GM19193 (cell line): ENCODE measurements around the gene DCAF10.

ENCODE experiments used
- POLR2A ChIP-seq: IDR thresholded peaks from 4 replicates; pipeline ENCODE4 v1.6.1; 2011; ENCODE audit not compliant: insufficient read depth, insufficient read length; ENCODE audit errors: extremely low read depth

The DCAF10 gene

GRCh38 chr9:37911271-37911681 lies 110.7 kb downstream of the DCAF10 start:
- no peak for TF ChIP-seq POLR2A

GRCh38 chr9:37913480-37914153 lies 113.0 kb downstream of the DCAF10 start:
- no peak for TF ChIP-seq POLR2A

DNA sequence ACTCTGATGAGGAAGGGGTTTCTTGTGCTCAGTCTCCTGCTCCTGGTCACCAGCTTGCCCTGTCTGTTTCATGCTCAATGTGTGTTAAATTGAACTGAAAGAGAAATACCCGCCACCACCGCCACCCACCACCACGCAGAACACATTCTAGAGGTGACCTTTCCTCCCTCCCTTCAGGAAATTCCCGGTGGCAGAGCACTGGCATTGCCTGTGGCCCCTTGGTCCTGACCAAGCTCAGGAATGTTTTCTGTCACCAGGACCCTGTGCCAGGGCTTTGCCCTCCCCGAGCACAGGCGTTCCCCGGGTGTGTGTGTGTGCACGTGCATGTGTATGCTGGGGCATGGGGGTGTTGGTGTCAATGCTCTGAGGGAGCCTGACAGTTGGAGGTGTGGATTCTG lies 113.6 kb downstream of the DCAF10 start:
- no peak for TF ChIP-seq POLR2A

- no peak for TF ChIP-seq POLR2A
These were observed 114.2 kb downstream of the DCAF10 start for GRCh38 chr9:37914701-37915358.

DNA sequence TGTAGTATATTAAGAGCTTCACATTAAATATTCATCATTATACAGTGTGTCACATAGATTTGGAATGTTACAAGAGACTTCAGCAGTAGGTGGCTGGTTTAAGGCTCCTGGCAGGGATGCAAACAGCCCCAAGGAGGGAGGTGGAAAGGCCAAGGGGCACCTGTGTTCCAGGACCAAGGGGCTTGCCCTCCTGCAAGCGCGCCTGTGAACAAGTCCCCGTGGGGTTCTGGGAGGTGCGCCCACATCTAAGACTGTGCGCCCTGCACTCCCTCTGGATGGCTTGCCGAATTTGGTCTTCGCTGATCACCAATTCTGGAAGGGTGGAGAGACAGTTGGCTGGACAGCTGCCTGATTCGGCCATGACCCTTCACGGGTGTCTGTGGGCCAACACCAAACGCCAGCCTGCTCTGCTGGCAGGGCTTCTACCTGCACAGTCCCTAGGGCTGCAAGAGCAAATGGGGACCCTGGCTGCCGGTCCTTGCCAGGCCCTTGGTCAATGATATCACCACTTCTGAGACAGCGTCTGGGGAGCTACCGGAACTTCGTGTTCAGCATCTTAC lies 115.4 kb downstream of the DCAF10 start:
- no peak for TF ChIP-seq POLR2A

GRCh38 chr9:37916471-37917312 lies 116.1 kb downstream of the DCAF10 start:
- TF ChIP-seq POLR2A, result no peak
